Osteoblast (primary cell): ENCODE data around the gene LRP1B. TPM values are rescaled to one million over a fixed set of nuclear protein-coding genes. Genes with fewer than 3 reads are reported as not detected.

ENCODE experiments used
- DNase-seq: peaks from one replicate; pipeline ENCODE4 v3.0.0; 2011; ENCODE audit warnings: low spot score, mixed read lengths; ENCODE audit not compliant: insufficient read length; ENCODE audit errors: missing footprints
- H2AFZ ChIP-seq: 2 replicates; pipeline ENCODE4 v1.6.0; 2011; ENCODE audit warnings: mild to moderate bottlenecking, low read length
- H3K27ac ChIP-seq: 2 replicates; pipeline ENCODE4 v1.5.1; 2011; ENCODE audit warnings: mild to moderate bottlenecking, low read depth, low read length, moderate library complexity
- H3K27me3 ChIP-seq: 2 replicates; pipeline ENCODE4 v1.6.0; 2012; ENCODE audit warnings: mild to moderate bottlenecking, control low read depth, inconsistent platforms, low read length, moderate library complexity; ENCODE audit not compliant: insufficient read depth
- H3K36me3 ChIP-seq: 2 replicates; pipeline ENCODE4 v1.5.1; 2011; ENCODE audit warnings: mild to moderate bottlenecking, low read length, control low read depth, moderate library complexity; ENCODE audit not compliant: insufficient read depth
- H3K4me1 ChIP-seq: 2 replicates; pipeline ENCODE4 v1.5.1; 2011; ENCODE audit warnings: mild to moderate bottlenecking, low read length, control low read depth, moderate library complexity; ENCODE audit not compliant: insufficient read depth
- H3K4me2 ChIP-seq: 2 replicates; pipeline ENCODE4 v1.6.0; 2011; ENCODE audit warnings: mild to moderate bottlenecking, low read length; ENCODE audit not compliant: insufficient read depth
- H3K4me3 ChIP-seq: fragments of 200-600 bp; sonication (generic); 3 replicates; pipeline ENCODE4 v1.5.1; 2012; ENCODE audit warnings: mild to moderate bottlenecking, low read length, inconsistent platforms; ENCODE audit not compliant: insufficient read depth
- H3K79me2 ChIP-seq: 2 replicates; pipeline ENCODE4 v1.6.0; 2012; ENCODE audit warnings: mild to moderate bottlenecking, low read length, control low read depth, inconsistent platforms; ENCODE audit not compliant: insufficient read depth
- H3K9me3 ChIP-seq: 2 replicates; pipeline ENCODE4 v1.5.1; 2011; ENCODE audit warnings: low read depth, low read length, control low read depth
- H4K20me1 ChIP-seq: 2 replicates; pipeline ENCODE4 v1.6.0; 2012; ENCODE audit warnings: mild to moderate bottlenecking, low read length, control low read depth; ENCODE audit not compliant: insufficient read depth
- CTCF ChIP-seq: IDR thresholded peaks from 2 replicates; pipeline ENCODE4 v1.5.1; 2011; ENCODE audit warnings: mild to moderate bottlenecking, low read depth, low read length, moderate library complexity; ENCODE audit errors: extremely low read depth
- total RNA-seq: library from RNA; depleted of rRNA; stranded (reverse); fragments of >200 nt; gene quantifications from 2 replicates; pipeline ENCODE4 v1.2.3, GENCODE V29; 2012

Gene LRP1B
- total RNA-seq, 1 donor, result not detected

GRCh38 chr2:141317986-141318385 lies 812.8 kb downstream of the LRP1B start:
- no peaks in the 10 kb centered on the region for H3K36me3 ChIP-seq
- no peaks in the 10 kb centered on the region for H3K79me2 ChIP-seq
- no peak overlapping the region for H2AFZ ChIP-seq
- H3K27me3 ChIP-seq, result no peaks in the 10 kb centered on the region
- H3K27ac ChIP-seq, result no peak overlapping the region
- H3K9me3 ChIP-seq, result no peaks in the 10 kb centered on the region
- no peak for DNase-seq
- H3K4me3 ChIP-seq, result no peak overlapping the region
- no peak for TF ChIP-seq CTCF
- no peak overlapping the region for H3K4me2 ChIP-seq
- H4K20me1 ChIP-seq, result no peaks in the 10 kb centered on the region
- H3K4me1 ChIP-seq, result no peaks in the 10 kb centered on the region

GRCh38 chr2:141316606-141317005 lies 814.2 kb downstream of the LRP1B start:
- H3K27me3 ChIP-seq, result no peaks in the 10 kb centered on the region
- no peak overlapping the region for H2AFZ ChIP-seq
- no peak for TF ChIP-seq CTCF
- H3K9me3 ChIP-seq, result no peaks in the 10 kb centered on the region
- H3K79me2 ChIP-seq, result no peaks in the 10 kb centered on the region
- no peak overlapping the region for H3K27ac ChIP-seq
- no peaks in the 10 kb centered on the region for H3K4me1 ChIP-seq
- H3K4me2 ChIP-seq, result no peak overlapping the region
- no peak overlapping the region for H3K4me3 ChIP-seq
- no peaks in the 10 kb centered on the region for H3K36me3 ChIP-seq
- no peaks in the 10 kb centered on the region for H4K20me1 ChIP-seq
- DNase-seq, result no peak

- no peak for TF ChIP-seq CTCF
- no peak overlapping the region for H3K4me2 ChIP-seq
Observed at GRCh38 chr2:141316103-141316502, 814.7 kb downstream of the LRP1B start.

GRCh38 chr2:141313972-141314371 lies 816.8 kb downstream of the LRP1B start:
- Histone ChIP-seq H3K4me2 (no peak overlapping the region), H3K79me2 (no peaks in the 10 kb centered on the region)
- no peak for TF ChIP-seq CTCF

More at GRCh38 chr2:141316103-141316502, 814.7 kb downstream of the LRP1B start:
- no peaks in the 10 kb centered on the region for H3K27me3 ChIP-seq
- DNase-seq, result no peak
- H3K4me3 ChIP-seq, result no peak overlapping the region
- no peaks in the 10 kb centered on the region for H3K79me2 ChIP-seq
- H4K20me1 ChIP-seq, result no peaks in the 10 kb centered on the region
- no peak overlapping the region for H2AFZ ChIP-seq
- H3K36me3 ChIP-seq, result no peaks in the 10 kb centered on the region
- H3K9me3 ChIP-seq, result no peaks in the 10 kb centered on the region
- no peaks in the 10 kb centered on the region for H3K4me1 ChIP-seq
- no peak overlapping the region for H3K27ac ChIP-seq

More at GRCh38 chr2:141313972-141314371, 816.8 kb downstream of the LRP1B start:
- Histone ChIP-seq H3K27ac (no peak overlapping the region), H2AFZ (no peak overlapping the region), H3K27me3 (no peaks in the 10 kb centered on the region), H3K4me3 (no peak overlapping the region), H4K20me1 (no peaks in the 10 kb centered on the region), H3K9me3 (no peaks in the 10 kb centered on the region), H3K4me1 (no peaks in the 10 kb centered on the region), H3K36me3 (no peaks in the 10 kb centered on the region)
- DNase-seq, result no peak
